Stomach (tissue), 4 donors: ENCODE measurements around the gene CRYGB.

Experiments used
- CTCF ChIP-seq, 7 experiments: fragments of 450-650 bp in 4 of 7; fragments of 200-600 bp in 3 of 7; sonication (generic) in 3 of 7; IDR thresholded peaks; one replicate each; pipeline ENCODE4 v1.5.1; 2016 to 2019; ENCODE audit warnings: antibody characterized with exemption in 7 of 7, control low read depth in 2 of 7, mild to moderate bottlenecking in 1 of 7
- EP300 ChIP-seq: sonication (generic); formaldehyde crosslinking; IDR thresholded peaks from one replicate; pipeline ENCODE4 v1.6.1; 2017; ENCODE audit warnings: antibody characterized with exemption
- POLR2A ChIP-seq, 4 donors: fragments of 450-650 bp; IDR thresholded peaks; one replicate each; pipeline ENCODE4 v1.6.1; 2016; ENCODE audit warnings: antibody characterized with exemption in 4 of 4, control low read depth in 2 of 4, mild to moderate bottlenecking in 1 of 4, moderate library complexity in 1 of 4
- POLR2AphosphoS5 ChIP-seq, 3 donors: sonication (generic); formaldehyde crosslinking; IDR thresholded peaks; one replicate each; pipeline ENCODE4 v1.6.1; 2016; ENCODE audit warnings: antibody characterized with exemption in 3 of 3

- no peak for TF ChIP-seq CTCF (IDR thresholded peaks at IDR 0.05)
- TF ChIP-seq POLR2AphosphoS5 (IDR thresholded peaks at IDR 0.05): no peak
- no peak for TF ChIP-seq POLR2A (IDR thresholded peaks at IDR 0.05)
- TF ChIP-seq EP300: no peak
Observed at GRCh38 chr2:208097313-208097712, 48.6 kb downstream of the CRYGB start.
